IMR-90 (cell line): ENCODE results near the gene HSP90AA1. TPM values are rescaled to one million over a fixed set of nuclear protein-coding genes. Genes with fewer than 3 reads are reported as not detected.

ENCODE experiments used
- ATAC-seq: fragments of 200-7000 bp; cut with Tn5 transposase; 2 replicates; pipeline ENCODE4 v1.9.1; 2020; ENCODE audit warnings: low read depth, mild to moderate bottlenecking, moderate library complexity
- BruUV-seq: library from RNA; stranded (reverse); fragments of 400-500 nt; replicated peaks from 2 replicates; lab custom pipeline; 2021; lab: Mats Ljungman, UMichigan
- CTCF ChIA-PET: fragments of 300-600 bp; formaldehyde crosslinking; extraction: SDS; loops from one replicate; lab custom pipeline; 2021; ENCODE audit warnings: antibody characterized with exemption; lab: Yijun Ruan, JAX
- POLR2A ChIA-PET: fragments of 300-600 bp; sonication (Branson Sonifier 250); formaldehyde crosslinking; loops from one replicate; lab custom pipeline; 2022; ENCODE audit warnings: antibody characterized with exemption; ENCODE audit not compliant: unreplicated experiment; lab: Charles Lee
- DNase-seq: peaks from one replicate; pipeline ENCODE4 v3.0.0; 2013
- H2AFZ ChIP-seq: replicated peaks from 2 replicates; pipeline ENCODE3; 2013; ENCODE audit warnings: low read length, mild to moderate bottlenecking; ENCODE audit not compliant: poor library complexity
- H2AK5ac ChIP-seq: 2 replicates; pipeline ENCODE4 v1.6.1; 2013; ENCODE audit warnings: low read depth, low read length, inconsistent platforms
- H2AK9ac ChIP-seq: replicated peaks from 2 replicates; pipeline ENCODE3; 2013; ENCODE audit warnings: mild to moderate bottlenecking, low read depth, low read length, moderate library complexity; ENCODE audit not compliant: poor library complexity
- H2BK120ac ChIP-seq: 2 replicates; pipeline ENCODE4 v1.6.1; 2013; ENCODE audit warnings: low read depth, low read length, inconsistent platforms
- H2BK15ac ChIP-seq: 3 replicates; pipeline ENCODE4 v1.6.1; 2013; ENCODE audit warnings: low read depth, low read length, inconsistent platforms
- H2BK20ac ChIP-seq: 2 replicates; pipeline ENCODE4 v1.6.1; 2013; ENCODE audit warnings: low read depth, mild to moderate bottlenecking, inconsistent platforms, low read length, moderate library complexity
- H2BK5ac ChIP-seq: 2 replicates; pipeline ENCODE4 v1.6.1; 2013; ENCODE audit warnings: mild to moderate bottlenecking, low read depth, low read length, inconsistent platforms; ENCODE audit not compliant: poor library complexity, severe bottlenecking
- H3K14ac ChIP-seq: replicated peaks from 2 replicates; pipeline ENCODE4 v1.6.1; 2013; ENCODE audit warnings: low read depth, low read length, inconsistent platforms
- H3K18ac ChIP-seq: 2 replicates; pipeline ENCODE4 v1.6.1; 2013; ENCODE audit warnings: low read depth, low read length, control low read depth
- H3K23ac ChIP-seq: 2 replicates; pipeline ENCODE4 v1.6.1; 2013; ENCODE audit warnings: low read depth, low read length, inconsistent platforms
- H3K27ac ChIP-seq: 2 replicates; pipeline ENCODE4 v1.5.1; 2013; ENCODE audit warnings: mild to moderate bottlenecking, control low read depth, low read length; ENCODE audit not compliant: insufficient read depth
- H3K27me3 ChIP-seq: 2 replicates; pipeline ENCODE4 v1.6.1; 2013; ENCODE audit warnings: low read length; ENCODE audit not compliant: control insufficient read depth, insufficient read depth
- H3K36me3 ChIP-seq: 2 replicates; pipeline ENCODE4 v1.6.1; 2013; ENCODE audit warnings: low read length, mixed read lengths; ENCODE audit not compliant: control insufficient read depth, insufficient read depth
- H3K4ac ChIP-seq: 2 replicates; pipeline ENCODE4 v1.6.1; 2013; ENCODE audit warnings: low read depth, low read length, inconsistent platforms
- H3K4me1 ChIP-seq: 2 replicates; pipeline ENCODE4 v1.6.1; 2013; ENCODE audit warnings: low read length, mixed read lengths; ENCODE audit not compliant: control insufficient read depth, insufficient read depth
- H3K4me2 ChIP-seq: 2 replicates; pipeline ENCODE4 v1.6.1; 2013; ENCODE audit warnings: low read depth, mild to moderate bottlenecking, control low read depth, low read length, moderate library complexity
- H3K4me3 ChIP-seq: 2 replicates; pipeline ENCODE4 v1.5.1; 2013; ENCODE audit warnings: low read depth, mild to moderate bottlenecking, control low read depth, low read length, moderate library complexity; ENCODE audit not compliant: insufficient read depth
- H3K56ac ChIP-seq: 2 replicates; pipeline ENCODE4 v1.6.1; 2013; ENCODE audit warnings: low read length, inconsistent platforms; ENCODE audit not compliant: insufficient read depth; ENCODE audit errors: extremely low read depth
- H3K79me1 ChIP-seq, 2 experiments: 2 replicates each; pipeline ENCODE4 v1.6.1; 2013; ENCODE audit warnings: low read length in 2 of 2, inconsistent platforms in 1 of 2, low read depth in 1 of 2
- H3K9ac ChIP-seq: 2 replicates; pipeline ENCODE4 v1.6.1; 2013; ENCODE audit warnings: low read depth, low read length, control low read depth
- H3K9me1 ChIP-seq: 2 replicates; pipeline ENCODE4 v1.6.1; 2013; ENCODE audit warnings: low read length, inconsistent platforms; ENCODE audit not compliant: insufficient read depth
- H3K9me3 ChIP-seq: 2 replicates; pipeline ENCODE4 v1.6.1; 2013; ENCODE audit warnings: low read length; ENCODE audit not compliant: control insufficient read depth, insufficient read depth
- H4K20me1 ChIP-seq: 2 replicates; pipeline ENCODE4 v1.6.1; 2013; ENCODE audit warnings: low read length, inconsistent platforms; ENCODE audit not compliant: insufficient read depth
- H4K5ac ChIP-seq: 2 replicates; pipeline ENCODE4 v1.6.1; 2013; ENCODE audit warnings: mild to moderate bottlenecking, low read depth, low read length, control low read depth
- H4K8ac ChIP-seq, 2 experiments: 2 replicates each; pipeline ENCODE4 v1.6.1; 2013; ENCODE audit warnings: low read depth in 2 of 2, low read length in 2 of 2, control low read depth in 1 of 2, inconsistent platforms in 1 of 2
- H4K91ac ChIP-seq: 2 replicates; pipeline ENCODE4 v1.6.1; 2013; ENCODE audit warnings: low read depth, low read length, inconsistent platforms; ENCODE audit not compliant: insufficient read depth
- BHLHE40 ChIP-seq: fragments of 150-350 bp; IDR thresholded peaks from 2 replicates; pipeline ENCODE4 v1.6.1; 2016; ENCODE audit warnings: mild to moderate bottlenecking, low read depth, low read length
- CEBPB ChIP-seq: IDR thresholded peaks from 2 replicates; pipeline ENCODE4 v1.6.1; 2012; ENCODE audit warnings: low read depth, low read length, improper control_type of control experiment
- FOS ChIP-seq: fragments of 150-350 bp; IDR thresholded peaks from 2 replicates; pipeline ENCODE4 v1.6.1; 2016; ENCODE audit warnings: low read depth, low read length
- MAFK ChIP-seq: IDR thresholded peaks from 2 replicates; pipeline ENCODE4 v1.6.1; 2012; ENCODE audit warnings: low read depth, low read length, improper control_type of control experiment
- MXI1 ChIP-seq: IDR thresholded peaks from 2 replicates; pipeline ENCODE4 v1.6.1; 2012; ENCODE audit warnings: low read depth, mild to moderate bottlenecking, low read length, moderate library complexity, borderline replicate concordance
- POLR2A ChIP-seq: IDR thresholded peaks from 2 replicates; pipeline ENCODE4 v1.6.1; 2012; ENCODE audit warnings: mild to moderate bottlenecking, low read depth, low read length
- RAD21 ChIP-seq: IDR thresholded peaks from 2 replicates; pipeline ENCODE4 v1.6.1; 2012; ENCODE audit warnings: low read length, improper control_type of control experiment
- WGBS, 2 experiments: methylation state at CpG; one replicate each; pipeline versions ENCODE4 v1.1.5 to v1.1.7; 2013; ENCODE audit warnings: missing lambda C conversion rate in 2 of 2; ENCODE audit not compliant: insufficient read length in 1 of 2; ENCODE audit errors: extremely low coverage in 2 of 2; 5-methylcytosine and 5-hydroxymethylcytosine counted together
- dilution Hi-C: fragments of 300-500 bp; cut with HindIII; formaldehyde crosslinking; loops from one replicate; pipeline ENCODE4 v1.14.3; 2018; ENCODE audit warnings: low sequenced_read_pairs; ENCODE audit not compliant: unreplicated experiment
- in situ Hi-C: fragments of 300-500 bp; cut with MboI; formaldehyde crosslinking; loops from 3 replicates; pipeline ENCODE4 v1.14.3; 2019; ENCODE audit warnings: low sequenced_read_pairs, inconsistent platforms, mixed read lengths
- intact Hi-C: fragments of 100-400 bp; cut with micrococcal nuclease; formaldehyde crosslinking; loops from 2 replicates; pipeline ENCODE4 v1.10.0; 2022
- polyA plus RNA-seq, 3 experiments: library from polyadenylated mRNA; depleted of rRNA; stranded (reverse); fragments of >200 nt; gene quantifications; 2 replicates each; pipeline ENCODE4 v1.2.3, GENCODE V29; 2012; ENCODE audit warnings: low replicate concordance in 1 of 3
- total RNA-seq: library from RNA; depleted of rRNA; stranded (reverse); fragments of >200 nt; gene quantifications from 2 replicates; pipeline ENCODE4 v1.2.3, GENCODE V29; 2012

HSP90AA1 gene
- total and polyA plus RNA-seq, 2 of the 4 experiments (the other 2 are of a cell fraction), result 535 to 578 TPM

- intact Hi-C loops (no loop called here), in situ Hi-C loops (loop anchor here (25.0 kb wide), 1 partner anchor 223 kb away; the partner anchor contains the start of genes MOK and ZNF839), dilution Hi-C loops (no loop called here)
- Histone ChIP-seq H3K4me3 (no peak overlapping the region), H2AK9ac (no peak overlapping the region), H3K9ac (no peak overlapping the region), H2BK5ac (no peak overlapping the region), H3K4me1 (peaks cover 10% of the 10 kb centered on the region), H3K27me3 (no peaks in the 10 kb centered on the region), H3K79me1 (peaks cover 6 to 22% of the 10 kb centered on the region in 2 experiments), H2AFZ (no peak overlapping the region), H3K18ac (no peak overlapping the region), H3K56ac (no peak overlapping the region), H3K27ac (no peak overlapping the region), H4K91ac (no peak overlapping the region), H4K5ac (no peak overlapping the region), H2BK20ac (no peak overlapping the region), H2BK120ac (no peak overlapping the region), H3K4me2 (no peak overlapping the region), H3K9me1 (peaks cover 2% of the 10 kb centered on the region; the same call in 1 of the 2 replicates), H2AK5ac (no peak overlapping the region), H3K36me3 (peaks cover 10% of the 10 kb centered on the region), H3K4ac (no peak overlapping the region), H4K8ac (no peak overlapping the region), H2BK15ac (no peak overlapping the region), H3K9me3 (no peaks in the 10 kb centered on the region), H3K14ac (no peak overlapping the region), H4K20me1 (peaks cover 16% of the 10 kb centered on the region), H3K23ac (no peak overlapping the region)
- no TSS peak for BruUV-seq
- TF ChIP-seq BHLHE40 (no peak), MAFK (no peak), POLR2A (no peak), RAD21 (no peak), MXI1 (no peak), CEBPB (no peak), FOS (no peak)
- ChIA-PET CTCF (no interaction called here), POLR2A (no interaction called here)
- ATAC-seq (no peak), DNase-seq (no peak)
- whole genome bisulfite sequencing, 2 experiments, result 88% methylated on average over 10 of the region's 11 CpGs; no CpG with 5 or more reads in 1 of the 2 experiments
Observed at GRCh38 chr14:102089621-102090343, 2.9 kb upstream of the HSP90AA1 start.
